Breast epithelium (tissue), 3 donors: ENCODE data around the gene RAB3GAP1.

Experiments
- POLR2A ChIP-seq: fragments of 450-650 bp; IDR thresholded peaks from one replicate; pipeline ENCODE4 v1.6.1; 2016; ENCODE audit warnings: antibody characterized with exemption, mild to moderate bottlenecking, moderate library complexity
- POLR2AphosphoS5 ChIP-seq, 3 donors: sonication (generic); formaldehyde crosslinking; IDR thresholded peaks; one replicate each; pipeline ENCODE4 v1.6.1; 2017; ENCODE audit warnings: antibody characterized with exemption in 3 of 3
- TF ChIP-seq, protein P1 (sequence below), 3 donors: fragments of 450-650 bp; IDR thresholded peaks; one replicate each; pipeline ENCODE4 v1.5.1; 2016 to 2017; ENCODE audit warnings: antibody characterized with exemption in 3 of 3, mild to moderate bottlenecking in 3 of 3, moderate library complexity in 3 of 3

DNA sequence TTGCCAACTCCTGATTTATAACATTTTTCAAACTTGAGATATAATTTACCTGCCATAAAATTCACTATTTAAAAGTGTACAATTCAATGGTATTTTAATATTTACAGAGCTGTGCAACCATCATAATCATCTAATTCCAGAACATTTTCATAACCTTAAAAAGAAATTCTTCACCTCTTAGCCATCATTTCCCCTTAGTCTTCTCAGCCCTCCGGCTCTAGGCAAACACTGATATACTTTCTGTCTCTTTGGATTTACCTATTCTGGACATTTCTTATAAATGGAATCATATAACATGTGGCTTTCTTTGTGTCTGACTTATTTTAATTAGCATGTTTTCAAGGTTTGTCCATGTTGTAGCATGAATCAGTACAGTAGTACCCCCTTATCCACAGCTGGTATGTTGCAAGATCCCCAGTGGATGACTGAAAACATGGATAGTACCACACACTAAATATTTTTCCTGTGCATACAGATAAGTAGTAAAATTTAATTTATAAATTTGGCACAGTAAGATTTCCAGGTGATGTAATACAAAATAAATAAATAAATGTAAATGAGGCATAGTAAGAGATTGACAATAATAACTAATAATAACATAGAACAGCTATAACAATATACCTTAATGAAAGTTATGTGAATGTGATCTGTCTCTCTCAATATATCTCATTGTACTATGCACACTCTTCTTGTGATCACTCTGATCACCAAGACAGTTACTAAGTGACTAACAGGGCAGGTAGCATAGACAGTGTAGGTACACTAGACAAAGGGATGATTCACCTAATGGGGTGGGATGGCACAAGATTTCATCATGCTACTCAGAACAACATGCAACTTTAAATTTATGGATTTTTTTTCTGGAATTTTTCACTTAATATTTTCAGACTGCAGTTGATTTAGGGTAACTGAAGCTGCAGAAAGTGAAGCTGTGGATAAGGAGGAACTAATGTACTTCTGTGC is 73.1 kb downstream of the RAB3GAP1 start:
- TF ChIP-seq, protein P1, sequence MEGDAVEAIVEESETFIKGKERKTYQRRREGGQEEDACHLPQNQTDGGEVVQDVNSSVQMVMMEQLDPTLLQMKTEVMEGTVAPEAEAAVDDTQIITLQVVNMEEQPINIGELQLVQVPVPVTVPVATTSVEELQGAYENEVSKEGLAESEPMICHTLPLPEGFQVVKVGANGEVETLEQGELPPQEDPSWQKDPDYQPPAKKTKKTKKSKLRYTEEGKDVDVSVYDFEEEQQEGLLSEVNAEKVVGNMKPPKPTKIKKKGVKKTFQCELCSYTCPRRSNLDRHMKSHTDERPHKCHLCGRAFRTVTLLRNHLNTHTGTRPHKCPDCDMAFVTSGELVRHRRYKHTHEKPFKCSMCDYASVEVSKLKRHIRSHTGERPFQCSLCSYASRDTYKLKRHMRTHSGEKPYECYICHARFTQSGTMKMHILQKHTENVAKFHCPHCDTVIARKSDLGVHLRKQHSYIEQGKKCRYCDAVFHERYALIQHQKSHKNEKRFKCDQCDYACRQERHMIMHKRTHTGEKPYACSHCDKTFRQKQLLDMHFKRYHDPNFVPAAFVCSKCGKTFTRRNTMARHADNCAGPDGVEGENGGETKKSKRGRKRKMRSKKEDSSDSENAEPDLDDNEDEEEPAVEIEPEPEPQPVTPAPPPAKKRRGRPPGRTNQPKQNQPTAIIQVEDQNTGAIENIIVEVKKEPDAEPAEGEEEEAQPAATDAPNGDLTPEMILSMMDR (IDR thresholded peaks at IDR 0.05) = no peak
- TF ChIP-seq POLR2A (no peak), POLR2AphosphoS5 (IDR thresholded peaks at IDR 0.05) (no peak)
